Retinal pigment epithelial cell (primary cell): Measurements from ENCODE around the gene ITPA.
A peak's percentile ranks its signal among the peaks of the same experiment; 100 is the strongest.

Experiments used
- DNase-seq: peaks from one replicate; pipeline ENCODE4 v3.0.0-alpha.2; 2010; ENCODE audit warnings: low read depth
- H3K4me3 ChIP-seq: 2 replicates; pipeline ENCODE4 v1.5.1; 2011; ENCODE audit warnings: mild to moderate bottlenecking, low read length, control low read depth, moderate library complexity
- CTCF ChIP-seq: conservative IDR thresholded peaks from 2 replicates; pipeline ENCODE4 v1.5.1; 2011; ENCODE audit warnings: low read depth, low read length, control low read depth, inconsistent platforms

ITPA gene

DNA sequence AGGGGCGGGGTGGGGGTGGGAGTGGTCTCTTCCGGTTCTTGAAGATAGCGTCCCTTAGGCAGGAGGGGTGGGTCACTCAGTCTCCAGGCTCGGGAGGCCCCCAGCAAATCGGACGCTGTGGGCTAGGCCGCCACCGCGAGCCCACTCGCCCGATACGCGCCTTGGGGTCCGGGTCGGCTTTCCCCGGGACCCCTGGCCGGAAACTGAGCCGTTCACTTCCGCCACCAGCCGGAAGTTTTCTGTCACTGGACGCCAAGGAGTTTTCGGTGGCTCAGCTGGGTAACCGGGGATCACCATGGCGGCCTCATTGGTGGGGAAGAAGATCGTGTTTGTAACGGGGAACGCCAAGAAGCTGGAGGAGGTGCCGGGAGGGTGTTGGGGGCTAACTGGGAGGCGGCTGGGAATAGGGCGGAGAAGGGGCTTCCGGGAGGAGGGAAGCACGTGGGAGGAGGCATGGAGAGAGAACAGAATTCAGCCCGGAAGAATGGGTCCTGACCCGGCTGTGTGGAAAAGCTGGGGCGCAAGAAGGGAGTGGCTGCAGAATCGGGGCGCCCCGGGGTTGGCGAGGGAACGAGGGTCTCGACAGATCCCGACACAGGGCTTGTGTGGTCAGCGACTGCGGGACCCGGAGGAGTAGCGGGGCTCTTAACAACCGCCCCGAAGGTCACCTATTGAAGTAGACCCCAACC, at the start of gene ITPA:
Gene ITPA, plus strand, starts transcription at position 242 of the 689 bp plus-strand sequence. Its CDS starts 54 bp downstream, at position 296.
- DNase-seq: no peak
- no peak for TF ChIP-seq CTCF
- peak within 1 kb of the TSS; percentile 96 for H3K4me3 ChIP-seq

GRCh38 chr20:3160418-3160817, 48.9 kb upstream of the ITPA start:
- H3K4me3 ChIP-seq: no peak overlapping the region
- DNase-seq: no peak
- no peak for TF ChIP-seq CTCF

- H3K4me3 ChIP-seq: no peak overlapping the region
- DNase-seq: no peak
- no peak for TF ChIP-seq CTCF
These were observed 47.8 kb upstream of the ITPA start for GRCh38 chr20:3161316-3162079.

DNA sequence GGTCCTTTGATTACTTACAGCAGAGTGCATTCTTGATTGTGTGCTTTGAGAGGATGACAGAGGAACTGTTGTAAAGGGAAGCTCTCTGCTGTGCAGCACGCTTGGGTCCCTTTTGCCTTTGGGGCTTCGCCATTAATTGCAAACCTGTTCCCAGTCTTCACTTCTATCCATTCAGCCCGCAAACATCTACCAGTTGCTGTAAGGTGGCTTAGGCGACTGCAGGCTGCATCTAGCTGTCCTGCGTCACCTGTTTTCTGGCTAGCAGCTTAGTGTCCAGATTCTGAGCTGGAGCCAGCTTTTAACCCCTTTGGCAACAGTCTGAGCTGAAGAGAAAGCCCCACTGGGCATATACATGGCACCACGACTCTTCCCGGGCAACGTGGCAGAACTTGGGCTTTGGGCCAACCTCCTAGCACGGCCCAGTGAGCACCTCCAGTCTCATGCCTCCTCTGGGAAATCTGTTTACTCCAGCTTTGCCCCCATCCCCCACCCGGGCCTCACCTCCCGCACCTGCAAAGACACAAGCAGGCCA, 47.2 kb upstream of the ITPA start:
- TF ChIP-seq CTCF: no peak
- no peak overlapping the region for H3K4me3 ChIP-seq
- DNase-seq: no peak

DNA sequence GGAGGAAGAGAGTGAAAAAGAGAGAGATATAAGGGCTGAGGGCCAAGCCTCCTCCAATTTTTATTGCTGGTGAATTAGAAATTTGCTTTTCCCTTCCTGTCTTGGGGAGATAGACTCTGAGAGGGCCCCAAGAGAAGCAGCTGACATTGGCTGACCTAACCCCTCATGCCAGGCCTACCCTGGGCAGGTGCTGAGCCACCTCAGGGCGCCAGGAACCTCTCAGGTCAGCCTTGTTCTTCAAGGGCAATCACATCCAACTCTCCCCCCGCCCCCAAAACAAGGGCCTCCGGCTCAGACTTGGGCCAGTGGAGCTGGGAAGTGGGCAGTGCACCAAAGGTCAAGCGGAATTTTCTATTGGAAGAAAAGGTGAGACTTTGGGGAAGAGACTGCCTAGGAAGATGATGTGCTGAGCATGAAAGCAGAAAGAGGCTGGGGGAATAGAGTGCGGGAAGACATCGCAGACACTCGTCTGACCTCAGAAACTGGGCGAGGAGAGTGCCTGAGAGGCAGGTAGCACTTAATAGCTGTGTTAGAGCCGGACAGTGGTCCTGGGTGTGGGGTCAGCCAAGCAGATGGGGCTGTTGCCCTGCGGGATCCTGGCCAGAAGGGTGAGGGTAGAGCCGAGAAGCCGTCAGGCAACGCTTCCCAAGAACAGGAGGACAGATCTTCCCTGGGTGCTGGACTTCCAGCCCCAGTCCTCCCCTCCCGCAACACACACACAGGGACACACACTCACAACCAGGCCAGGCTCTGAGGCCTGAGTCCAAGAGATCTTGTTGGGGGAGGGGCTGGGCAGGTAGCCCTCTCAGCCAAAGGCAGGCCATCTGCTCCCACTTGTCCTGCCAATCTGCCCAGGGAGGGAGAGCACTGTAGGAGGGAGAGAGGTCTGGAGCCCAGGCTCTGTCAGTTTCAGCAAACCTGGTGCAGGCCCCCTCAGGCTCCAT, 45.9 kb upstream of the ITPA start:
- no peak for TF ChIP-seq CTCF
- no peak for DNase-seq
- no peak overlapping the region for H3K4me3 ChIP-seq

GRCh38 chr20:3164043-3164762, 45.1 kb upstream of the ITPA start:
- no peak overlapping the region for H3K4me3 ChIP-seq
- no peak for TF ChIP-seq CTCF
- DNase-seq: no peak
